Activated CD4-positive, alpha-beta T cell treated with anti-CD3 and anti-CD28 coated beads, Interleukin-2, Interleukin-6, amounts not matched to agents 100 ng/mL and 50 ng/mL, durations not matched to agents 16 hours and 8 hours (primary cell): Measurements from ENCODE around the gene KIAA1671.

Experiments used
- DNase-seq: peaks from one replicate; pipeline ENCODE4 v3.0.0-alpha.2; 2020

KIAA1671 gene

DNA sequence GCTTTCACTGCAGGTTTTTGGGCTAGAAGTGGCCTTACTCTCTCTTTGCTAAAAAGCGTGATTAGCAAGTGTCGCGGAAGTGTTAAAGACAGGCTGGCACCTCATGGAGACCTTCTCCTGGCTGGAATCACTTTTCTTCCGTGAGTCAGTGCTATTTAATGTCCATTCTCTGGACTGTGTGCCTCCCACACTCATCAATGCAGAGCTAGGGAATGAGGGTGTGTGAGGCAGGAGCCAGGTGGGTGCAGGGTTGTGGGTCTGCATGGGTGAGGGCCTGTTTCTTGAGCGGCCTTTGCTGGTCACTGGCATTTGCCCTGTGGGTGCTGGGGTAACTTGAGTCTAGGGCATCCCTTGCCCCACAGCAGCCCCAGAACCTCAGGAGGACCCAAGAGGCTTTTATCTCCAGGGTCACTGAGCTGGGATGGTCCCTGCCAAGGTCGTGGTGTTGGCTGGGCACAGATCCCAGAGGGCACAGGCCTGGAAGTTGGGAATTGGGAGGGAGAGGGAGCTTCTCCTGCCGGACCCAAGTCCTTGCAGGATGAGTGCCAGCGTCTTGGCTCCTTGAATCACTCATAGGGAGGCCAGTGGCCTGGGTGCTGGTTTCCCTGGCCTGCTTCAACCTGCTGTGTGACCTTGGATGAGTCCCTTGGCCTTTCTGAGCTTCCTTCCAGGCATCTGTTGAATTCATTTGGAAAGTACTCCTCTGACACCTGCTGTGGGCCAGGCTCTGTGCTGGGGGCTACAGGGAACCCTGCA is 30.0 kb downstream of the KIAA1671 start:
- no peak for DNase-seq

- no peak for DNase-seq
Observed at GRCh38 chr22:24983151-24983550, 30.6 kb downstream of the KIAA1671 start.

- DNase-seq: no peak
Observed at GRCh38 chr22:24984122-24984521, 31.6 kb downstream of the KIAA1671 start.

DNA sequence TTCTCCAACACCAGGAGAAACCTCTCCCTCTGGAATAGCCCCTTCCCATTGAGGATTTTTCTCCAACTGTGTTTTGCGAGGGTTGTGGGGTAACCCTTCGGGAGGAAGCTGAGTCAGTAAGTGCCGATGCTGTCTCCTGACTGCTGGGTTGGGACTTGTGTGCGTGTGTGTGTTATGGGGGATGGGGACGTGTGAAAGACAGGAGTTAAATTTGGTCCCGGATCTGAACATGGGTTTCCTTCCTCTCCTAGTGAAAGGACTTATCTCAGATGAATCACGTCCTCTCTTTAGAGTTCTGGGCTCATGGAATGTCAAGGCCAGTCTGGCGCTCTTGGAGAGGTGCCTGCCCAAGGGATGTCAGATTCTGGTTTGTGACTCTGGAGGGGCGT is 33.3 kb downstream of the KIAA1671 start:
- peak; percentile 29 for DNase-seq

DNA sequence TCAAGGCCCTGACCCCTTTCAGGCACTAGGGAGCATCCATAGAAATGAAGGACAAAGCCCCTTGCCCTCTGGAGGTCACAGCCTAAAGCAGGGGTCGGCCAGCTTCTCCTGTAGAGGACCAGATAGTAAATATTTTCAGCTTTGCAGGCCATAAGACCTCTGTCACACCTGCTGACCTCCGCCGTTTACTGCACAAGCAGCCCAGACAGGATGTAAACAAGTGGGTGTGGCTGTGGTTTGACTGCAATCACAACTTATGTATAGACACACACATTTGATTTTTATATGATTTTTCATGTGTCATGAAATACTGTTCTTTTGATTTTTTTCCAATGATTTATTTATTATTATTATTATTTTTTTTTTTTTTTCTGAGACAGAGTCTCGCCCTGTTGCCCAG is 34.3 kb downstream of the KIAA1671 start:
- no peak for DNase-seq

DNA sequence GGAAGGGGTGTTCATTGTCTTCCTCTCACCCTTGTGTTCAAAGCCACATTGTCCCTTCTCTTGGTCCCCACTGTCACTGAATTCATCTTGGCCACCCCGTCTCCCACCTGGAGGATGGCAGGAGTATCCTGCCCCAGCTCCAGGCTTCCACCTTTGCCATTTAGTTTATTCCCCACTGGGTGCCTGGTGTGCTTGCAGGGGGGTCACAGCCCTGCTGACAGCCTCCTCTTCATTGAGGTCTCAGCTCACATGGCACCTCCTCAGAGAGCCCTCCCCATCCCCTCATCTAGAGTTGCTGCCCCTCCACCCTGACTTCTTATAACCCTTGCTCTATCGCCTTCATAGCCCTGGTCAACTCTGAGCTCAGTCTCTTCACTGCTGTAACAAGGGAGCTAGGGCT is 36.6 kb downstream of the KIAA1671 start:
- no peak for DNase-seq

DNA sequence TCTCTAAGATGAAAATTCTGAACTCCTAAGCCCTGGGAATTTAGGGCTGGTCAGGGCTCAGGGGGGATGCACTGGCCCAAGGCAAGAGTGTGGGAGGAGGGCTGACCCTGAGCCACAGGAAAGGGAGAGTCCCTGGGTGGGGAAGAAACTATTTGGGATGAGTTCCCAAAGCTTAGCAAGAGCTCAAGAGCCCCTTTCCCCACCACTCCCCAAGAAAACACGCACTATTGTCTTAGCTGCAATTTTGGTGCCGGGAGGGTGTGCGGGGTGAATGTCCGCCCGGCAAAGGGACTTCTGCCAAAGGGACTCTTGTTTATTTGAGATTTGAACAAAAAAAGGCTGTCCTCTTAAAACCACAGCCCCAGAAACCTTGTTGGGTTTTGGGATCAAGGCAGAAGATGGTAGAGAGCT is 37.0 kb downstream of the KIAA1671 start:
- DNase-seq: no peak

DNA sequence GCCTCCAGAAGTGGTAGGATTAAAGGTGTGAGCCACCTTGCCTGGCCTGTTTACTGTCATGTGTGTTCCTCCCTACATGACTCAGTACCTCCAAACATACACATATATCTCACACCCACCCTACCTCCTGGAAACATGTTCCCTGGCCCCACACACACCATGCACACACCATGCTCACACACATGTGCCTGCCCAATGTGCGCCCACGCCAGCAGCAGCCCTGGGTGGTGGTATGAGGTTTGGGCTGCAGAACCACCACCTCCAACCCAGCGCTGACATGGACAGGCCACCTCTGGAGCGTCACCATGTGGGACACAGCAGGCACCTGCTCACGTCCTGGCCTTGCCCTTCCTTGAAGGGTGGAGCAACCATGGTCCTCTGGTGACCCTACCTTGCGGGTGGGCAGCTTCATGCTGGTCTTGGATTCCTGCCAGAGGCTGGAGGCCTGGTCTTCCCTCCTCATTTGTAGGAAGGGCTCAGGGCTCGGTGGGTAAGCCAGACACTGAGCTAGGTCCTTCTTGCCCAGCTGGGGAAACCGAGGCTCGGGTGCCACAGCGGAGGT is 37.9 kb downstream of the KIAA1671 start:
- DNase-seq: no peak

DNA sequence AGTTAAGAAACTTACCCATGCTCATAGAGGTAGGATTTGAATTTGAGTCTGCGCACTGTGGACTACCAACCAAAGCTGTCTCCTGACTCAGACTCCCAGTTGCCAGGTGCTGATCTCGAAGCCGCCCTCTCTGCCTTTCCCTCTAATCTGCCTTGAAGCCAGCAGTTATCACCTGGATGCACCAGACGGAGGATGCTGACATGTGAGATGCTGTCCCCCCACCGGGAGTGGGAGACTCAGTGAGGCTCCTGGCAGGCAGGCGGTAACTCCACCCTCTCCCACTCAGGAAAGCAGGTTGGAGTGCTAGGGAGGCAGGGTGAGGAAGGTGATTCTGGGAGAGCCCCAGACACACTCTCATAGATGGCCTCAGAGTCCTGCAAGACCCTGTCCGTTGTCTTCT is 40.4 kb downstream of the KIAA1671 start:
- DNase-seq: no peak

DNA sequence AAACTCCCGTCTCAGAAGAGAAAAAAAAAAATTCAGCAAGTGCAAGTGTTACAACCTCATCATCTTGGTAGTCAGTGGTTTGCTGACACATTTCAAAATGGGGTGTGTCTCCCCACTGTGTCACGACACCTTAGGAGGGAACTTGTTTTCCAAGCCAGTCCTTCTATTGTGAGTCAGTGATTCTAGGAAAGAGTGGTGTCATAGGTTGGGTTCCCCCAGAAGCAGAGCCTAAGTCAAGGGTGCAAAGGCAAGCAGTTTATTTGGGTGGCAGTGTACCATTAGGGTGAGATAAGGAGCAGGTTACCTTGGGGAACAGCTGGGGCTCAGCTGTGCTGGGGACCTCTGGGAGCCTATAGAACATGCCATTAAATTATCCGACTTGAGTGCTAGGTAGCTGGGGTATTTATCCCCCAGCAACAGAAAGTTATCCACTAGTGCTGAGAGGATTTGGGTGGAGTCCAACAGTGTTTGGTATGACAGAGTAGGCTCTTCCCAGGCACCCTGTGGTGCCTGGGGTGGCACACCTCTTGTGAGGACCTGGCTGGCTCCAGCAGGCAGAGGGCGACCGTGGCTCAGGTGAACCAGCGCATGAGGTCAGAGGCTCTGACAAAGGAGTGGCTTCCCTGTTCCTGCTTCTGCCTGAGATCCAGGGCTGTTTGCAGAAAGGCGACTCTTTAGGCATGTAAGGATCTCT is 41.7 kb downstream of the KIAA1671 start:
- DNase-seq: peak; percentile 92

- no peak for DNase-seq
Observed at GRCh38 chr22:24995649-24996180, 43.2 kb downstream of the KIAA1671 start.

DNA sequence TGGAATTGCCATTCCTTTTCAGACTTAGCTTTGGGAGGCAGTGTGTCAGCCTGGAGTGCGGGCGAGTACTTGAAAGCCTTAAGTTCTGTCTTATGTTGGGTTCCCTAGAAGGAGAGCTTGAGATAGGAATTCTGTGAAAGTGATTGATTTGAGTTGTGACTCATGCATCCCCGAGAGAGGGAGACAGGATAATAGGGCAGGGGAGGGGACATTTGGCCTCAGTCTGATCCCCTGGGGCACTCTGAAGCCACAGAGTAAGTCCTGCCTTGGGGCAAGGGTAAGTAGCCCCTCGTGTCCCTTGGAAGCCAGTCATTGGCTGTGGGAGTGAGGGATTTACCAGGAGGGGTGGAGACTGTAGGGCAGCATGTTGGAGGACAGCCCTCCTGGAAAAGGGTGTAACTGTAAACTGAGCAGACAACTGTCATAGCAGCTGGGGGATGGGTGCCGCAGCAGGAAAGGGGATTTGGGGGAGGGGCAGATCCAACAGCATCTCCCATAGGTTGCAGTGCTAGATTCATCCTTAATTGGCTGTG is 44.0 kb downstream of the KIAA1671 start:
- DNase-seq: no peak

DNA sequence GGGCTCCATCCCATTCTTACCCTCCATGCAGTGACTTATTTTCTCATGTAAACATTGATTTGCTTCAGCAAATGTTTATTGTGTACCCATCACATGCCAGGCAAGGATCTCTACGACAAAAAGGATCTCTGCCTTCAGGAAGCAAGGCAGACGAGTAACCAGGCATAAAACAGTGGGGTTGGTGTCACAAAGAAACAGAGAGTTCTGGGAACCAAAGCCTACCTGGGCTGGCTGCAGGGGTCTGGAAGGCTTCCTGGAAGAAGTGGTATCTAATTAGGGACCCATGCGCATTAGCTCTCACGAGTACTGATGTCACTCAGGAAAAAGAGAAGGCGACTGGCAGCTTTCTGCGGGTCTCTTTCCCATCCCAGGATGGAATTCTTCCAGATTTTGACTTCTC is 44.5 kb downstream of the KIAA1671 start:
- DNase-seq: no peak

DNA sequence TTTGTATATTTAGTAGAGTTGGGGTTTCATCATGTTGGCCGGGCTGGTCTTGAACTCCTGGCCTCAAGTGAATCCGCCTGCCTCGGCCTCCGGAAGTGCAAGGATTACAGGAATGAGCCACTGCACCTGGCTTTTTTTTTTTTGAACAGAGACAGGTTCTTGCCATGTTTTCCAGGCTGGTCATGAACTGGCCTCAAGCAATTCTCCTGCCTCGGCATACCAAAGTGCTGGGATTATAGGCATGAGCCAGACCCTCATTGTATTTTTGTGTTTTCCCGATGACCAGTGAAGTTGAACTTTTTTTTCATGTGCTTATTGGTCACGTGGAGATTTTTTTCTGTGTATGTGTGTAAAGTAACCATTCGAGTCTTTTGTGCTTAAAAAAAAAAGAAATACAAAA is 48.2 kb downstream of the KIAA1671 start:
- DNase-seq: no peak

DNA sequence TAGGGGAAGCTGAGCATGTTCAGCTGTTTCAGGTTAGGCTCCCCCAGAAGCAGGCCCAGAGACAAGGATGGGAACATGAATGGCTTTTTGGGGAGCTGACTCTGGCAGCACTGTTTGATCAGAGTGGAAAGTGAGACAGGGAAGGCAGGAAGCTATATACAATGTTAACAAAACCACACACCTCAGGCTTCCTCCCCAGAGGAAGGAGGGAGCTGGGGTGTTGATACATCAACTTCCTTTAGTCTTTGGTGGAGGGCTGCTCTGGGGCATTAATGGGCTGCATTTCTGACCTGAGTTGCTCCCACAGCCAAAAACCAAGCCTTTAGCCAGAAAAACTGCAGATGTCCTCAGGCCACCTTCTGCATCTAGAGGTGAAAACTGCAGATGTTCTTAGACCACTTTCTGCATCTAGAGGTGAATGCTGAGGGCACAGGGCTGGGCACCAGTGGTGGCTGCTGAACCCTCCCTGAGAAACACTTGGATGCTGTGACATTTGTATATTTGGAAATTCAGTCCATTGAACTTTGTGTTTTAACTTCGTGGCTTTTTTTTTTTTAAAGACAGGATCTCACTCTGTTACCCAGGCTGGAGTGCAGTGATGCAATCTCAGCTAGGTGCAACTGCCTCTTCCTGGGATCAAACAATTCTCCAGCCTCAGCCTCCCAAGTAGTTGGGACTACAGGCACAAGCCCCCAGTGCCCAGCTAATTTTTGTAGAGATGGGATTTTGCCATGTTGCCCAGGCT is 49.9 kb downstream of the KIAA1671 start:
- peak; percentile 21 for DNase-seq

DNA sequence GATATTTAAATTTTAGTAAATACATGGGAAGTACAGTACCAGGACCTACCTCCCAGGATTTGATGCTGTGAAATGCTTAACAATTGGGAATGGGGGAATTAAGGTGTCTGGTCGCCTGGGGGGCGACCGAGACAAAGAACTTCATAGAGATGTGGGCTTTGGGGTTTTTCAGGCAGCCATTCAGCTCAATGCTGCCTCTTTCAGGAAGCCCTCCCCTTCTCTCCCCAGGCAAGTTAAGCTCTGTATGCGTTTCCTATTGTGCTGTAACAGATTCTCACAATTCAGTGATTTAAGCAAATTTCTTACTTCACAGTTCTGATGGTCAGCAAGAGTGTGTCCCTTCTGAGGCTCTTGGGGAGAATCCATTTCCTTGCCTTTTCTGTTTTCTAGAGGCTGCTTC is 53.8 kb downstream of the KIAA1671 start:
- no peak for DNase-seq

- no peak for DNase-seq
Observed at GRCh38 chr22:25007444-25008106, 55.1 kb downstream of the KIAA1671 start.

DNA sequence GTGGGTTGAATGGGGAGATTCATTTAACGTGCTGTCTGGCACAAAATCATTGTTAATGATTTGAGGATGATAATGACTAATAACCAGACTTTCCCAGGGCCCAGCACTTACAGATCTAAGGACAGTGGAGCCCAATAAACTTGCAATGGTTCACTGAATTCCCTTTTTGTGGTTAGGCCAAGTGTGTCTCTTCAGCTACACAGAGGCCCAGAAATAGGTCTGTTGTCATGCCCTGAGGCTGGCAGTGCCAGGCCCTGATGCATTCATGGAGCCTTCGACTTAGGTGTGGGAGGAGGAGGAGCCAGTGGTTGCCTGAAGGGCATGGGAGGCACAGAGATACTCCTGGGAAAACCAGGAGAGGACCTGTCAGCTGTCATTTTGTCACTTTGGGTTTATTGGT is 56.1 kb downstream of the KIAA1671 start:
- no peak for DNase-seq

DNA sequence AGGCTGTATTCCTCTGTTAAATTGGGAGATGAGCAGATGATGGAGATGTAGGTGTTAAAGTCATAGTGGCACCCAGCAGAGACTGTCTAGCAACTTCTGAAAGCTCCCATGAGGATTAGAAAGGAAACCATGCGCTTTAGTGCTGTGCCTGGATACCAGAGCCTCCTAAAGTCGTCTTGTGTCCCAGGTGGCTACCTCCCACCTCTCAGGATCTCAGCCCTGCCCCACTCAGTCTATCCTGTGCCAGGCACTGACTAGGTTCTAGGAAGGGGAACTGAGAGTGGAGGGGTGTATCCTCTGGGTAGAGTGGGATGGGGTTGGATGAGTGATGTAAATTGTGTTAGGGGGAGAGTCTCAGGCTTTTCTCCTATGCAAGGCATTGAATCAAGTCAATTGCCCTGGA is 60.2 kb downstream of the KIAA1671 start:
- no peak for DNase-seq

- no peak for DNase-seq
Observed at GRCh38 chr22:25013607-25014006, 61.1 kb downstream of the KIAA1671 start.

DNA sequence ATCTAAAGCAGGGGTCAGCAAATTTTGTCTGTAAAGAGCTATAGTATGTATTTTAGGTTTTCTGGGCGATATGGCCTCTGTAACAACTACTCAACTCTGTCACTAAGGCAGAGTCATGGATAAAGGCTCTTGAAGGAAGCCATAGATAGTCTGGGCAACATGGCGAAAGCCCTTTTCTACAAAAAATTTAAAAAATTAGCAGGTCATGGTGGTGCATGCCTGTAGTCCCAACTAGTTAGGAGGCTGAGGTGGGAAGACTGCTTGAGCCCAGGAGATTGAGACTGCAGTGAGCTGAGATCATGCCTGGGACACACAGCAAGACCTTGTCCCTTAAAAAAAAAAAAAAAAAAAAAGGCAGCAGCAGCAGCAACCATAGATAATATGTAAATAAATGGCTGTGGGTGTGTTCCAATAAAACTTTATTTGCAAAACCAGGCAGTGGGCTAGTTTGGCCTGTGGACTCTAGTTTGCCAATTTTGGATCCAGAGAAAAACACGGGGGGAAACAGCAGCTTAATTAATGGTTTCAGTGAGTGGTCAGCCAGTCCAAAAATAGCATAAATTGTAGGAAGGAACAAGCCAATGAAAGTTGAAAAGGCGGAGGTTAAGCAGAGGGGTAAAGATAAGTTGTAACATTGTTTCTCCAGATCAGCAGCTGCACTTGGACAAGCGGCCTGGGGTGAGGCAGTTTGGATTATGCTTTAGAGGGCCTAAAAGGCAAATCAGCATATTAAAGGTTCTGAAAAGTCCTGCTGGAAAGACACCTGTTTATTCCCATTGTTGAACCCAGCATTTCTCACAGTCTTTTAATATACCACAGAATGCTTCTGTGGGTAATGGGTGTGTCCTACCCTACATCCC is 62.6 kb downstream of the KIAA1671 start:
- no peak for DNase-seq

- no peak for DNase-seq
Observed at GRCh38 chr22:25016311-25016710, 63.8 kb downstream of the KIAA1671 start.
